Mucosa of descending colon (tissue), 3 donors: ENCODE results near the gene DAZAP2. TPM values are rescaled to one million over a fixed set of nuclear protein-coding genes. Genes with fewer than 3 reads are reported as not detected.

ENCODE experiments used
- ATAC-seq: fragments of 200-7000 bp; cut with Tn5 transposase; one replicate; pipeline ENCODE4 v1.9.1; 2020; ENCODE audit warnings: mild to moderate bottlenecking, moderate library complexity
- DNase-seq, 3 donors: peaks; one replicate each; pipeline ENCODE4 v3.0.0-alpha.2; 2020
- H3K36me3 ChIP-seq: fragments of 200-600 bp; one replicate; pipeline ENCODE4 v1.8.0; 2021; ENCODE audit warnings: low read depth, mild to moderate bottlenecking
- H3K4me1 ChIP-seq: fragments of 200-600 bp; one replicate; pipeline ENCODE4 v1.8.0; 2021; ENCODE audit warnings: low read depth, mild to moderate bottlenecking
- H3K4me3 ChIP-seq: fragments of 200-600 bp; one replicate; pipeline ENCODE4 v1.8.0; 2021; ENCODE audit warnings: mild to moderate bottlenecking
- H3K9me3 ChIP-seq: fragments of 200-600 bp; one replicate; pipeline ENCODE4 v1.8.0; 2021; ENCODE audit warnings: mild to moderate bottlenecking
- intact Hi-C, 2 donors: fragments of 100-400 bp; cut with DNase I in 1 of 2; cut with micrococcal nuclease in 1 of 2; formaldehyde crosslinking; loops; one replicate each; pipeline versions ENCODE4 v1.11.0 to v1.11.1; 2022; cut with DNase I, micrococcal nuclease
- long read RNA-seq, 2 donors: library from polyadenylated mRNA; unstranded; transcript quantifications; one replicate each; pipeline ENCODE4 v2.0.0, GENCODE V29; 2019 to 2021
- total RNA-seq, 3 donors: library from RNA; stranded (reverse); fragmentation: NEBNext Ultra II Directional in 2 of 3; extraction: Animal tissue kit (Norgen Biotek cat#: 25700) in 2 of 3; gene quantifications; one replicate each; pipeline versions ENCODE4 v1.2.1 to v1.2.4, GENCODE V29; 2021 to 2023
- TF ChIP-seq, protein P1 (sequence below): fragments of 200-600 bp; IDR thresholded peaks from one replicate; pipeline ENCODE4 v1.8.0; 2022; ENCODE audit warnings: antibody characterized with exemption, mild to moderate bottlenecking
- donor health status: DM: no; HTN: no; CAD: no; lungs with moderate emphysema.
- donor health status: DM: no; HTN: no; CAD: no.
- donor health status: DM: no; HTN: yes; CAD: no.

DAZAP2 gene
- total RNA-seq: 100 to 1,000 TPM; 211 to 334 (median 329) TPM
- long read RNA-seq, donor 1, transcript DAZAP2-201 (4 exons, 2,598 nt): major isoform, 213 of 244 reads
- long read RNA-seq, donor 1, partial matches to known transcripts: 13 of 244 reads
- long read RNA-seq, donor 1, other reads (novel, unspliced or antisense): 9 of 244 reads
- long read RNA-seq, donor 2, transcript DAZAP2-201 (4 exons, 2,598 nt): major isoform, 92 of 127 reads
- long read RNA-seq, donor 2, partial matches to known transcripts: 3 of 127 reads
- long read RNA-seq, donor 2, other reads (novel, unspliced or antisense): 25 of 127 reads

DNA sequence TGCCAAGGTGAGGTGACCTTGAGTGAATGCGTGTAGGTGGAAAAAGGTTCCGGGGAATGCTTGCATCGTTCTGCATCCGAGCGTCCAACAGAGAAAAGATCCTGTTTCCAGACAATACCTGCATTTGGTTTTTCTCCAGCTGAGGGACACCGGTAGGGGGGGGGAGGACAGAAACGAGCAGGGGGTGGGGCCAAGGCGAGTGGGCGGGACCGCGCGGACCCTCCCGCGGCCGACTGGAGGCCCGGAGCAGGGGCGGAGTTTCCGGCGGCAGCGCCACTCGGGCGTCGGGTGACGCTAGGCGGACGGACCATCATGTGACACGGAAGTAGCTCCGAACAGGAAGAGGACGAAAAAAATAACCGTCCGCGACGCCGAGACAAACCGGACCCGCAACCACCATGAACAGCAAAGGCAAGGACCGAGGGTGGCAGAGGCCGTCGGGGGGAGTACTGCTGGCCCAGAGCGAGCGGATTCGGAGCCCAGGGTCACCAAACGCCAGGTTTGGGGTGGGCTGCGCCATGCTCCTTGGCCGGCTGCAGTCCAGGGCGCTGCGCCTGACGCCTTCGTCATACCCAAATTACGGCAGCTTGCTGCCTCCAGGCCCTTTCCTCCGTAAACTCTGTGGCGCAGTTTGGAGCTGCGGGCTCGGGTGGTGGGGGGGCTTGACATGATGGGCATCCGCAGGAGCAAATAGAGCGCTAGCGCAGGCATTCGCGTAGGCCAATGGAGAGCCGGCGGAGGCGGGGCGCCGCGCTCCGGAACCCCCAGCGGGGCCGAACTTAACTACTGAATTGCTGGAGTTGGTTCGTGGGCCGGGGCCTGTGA, at the start of gene DAZAP2:
Gene DAZAP2, plus strand, starts transcription at position 317 of the 825 bp plus-strand sequence. Its CDS starts 82 bp downstream, at position 399.
- intact Hi-C loops: no loop called here
- Histone ChIP-seq H3K4me1 (peaks cover 15% of the 10 kb centered on the region), H3K36me3 (peaks cover 7% of the 10 kb centered on the region), H3K4me3 (peak within 1 kb of the TSS; percentile 100), H3K9me3 (no peaks in the 10 kb centered on the region)
- ATAC-seq (peak; percentile 97), DNase-seq (peak; percentile 98 to 99 (median 98))
- TF ChIP-seq, protein P1, sequence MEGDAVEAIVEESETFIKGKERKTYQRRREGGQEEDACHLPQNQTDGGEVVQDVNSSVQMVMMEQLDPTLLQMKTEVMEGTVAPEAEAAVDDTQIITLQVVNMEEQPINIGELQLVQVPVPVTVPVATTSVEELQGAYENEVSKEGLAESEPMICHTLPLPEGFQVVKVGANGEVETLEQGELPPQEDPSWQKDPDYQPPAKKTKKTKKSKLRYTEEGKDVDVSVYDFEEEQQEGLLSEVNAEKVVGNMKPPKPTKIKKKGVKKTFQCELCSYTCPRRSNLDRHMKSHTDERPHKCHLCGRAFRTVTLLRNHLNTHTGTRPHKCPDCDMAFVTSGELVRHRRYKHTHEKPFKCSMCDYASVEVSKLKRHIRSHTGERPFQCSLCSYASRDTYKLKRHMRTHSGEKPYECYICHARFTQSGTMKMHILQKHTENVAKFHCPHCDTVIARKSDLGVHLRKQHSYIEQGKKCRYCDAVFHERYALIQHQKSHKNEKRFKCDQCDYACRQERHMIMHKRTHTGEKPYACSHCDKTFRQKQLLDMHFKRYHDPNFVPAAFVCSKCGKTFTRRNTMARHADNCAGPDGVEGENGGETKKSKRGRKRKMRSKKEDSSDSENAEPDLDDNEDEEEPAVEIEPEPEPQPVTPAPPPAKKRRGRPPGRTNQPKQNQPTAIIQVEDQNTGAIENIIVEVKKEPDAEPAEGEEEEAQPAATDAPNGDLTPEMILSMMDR: no peak

DNA sequence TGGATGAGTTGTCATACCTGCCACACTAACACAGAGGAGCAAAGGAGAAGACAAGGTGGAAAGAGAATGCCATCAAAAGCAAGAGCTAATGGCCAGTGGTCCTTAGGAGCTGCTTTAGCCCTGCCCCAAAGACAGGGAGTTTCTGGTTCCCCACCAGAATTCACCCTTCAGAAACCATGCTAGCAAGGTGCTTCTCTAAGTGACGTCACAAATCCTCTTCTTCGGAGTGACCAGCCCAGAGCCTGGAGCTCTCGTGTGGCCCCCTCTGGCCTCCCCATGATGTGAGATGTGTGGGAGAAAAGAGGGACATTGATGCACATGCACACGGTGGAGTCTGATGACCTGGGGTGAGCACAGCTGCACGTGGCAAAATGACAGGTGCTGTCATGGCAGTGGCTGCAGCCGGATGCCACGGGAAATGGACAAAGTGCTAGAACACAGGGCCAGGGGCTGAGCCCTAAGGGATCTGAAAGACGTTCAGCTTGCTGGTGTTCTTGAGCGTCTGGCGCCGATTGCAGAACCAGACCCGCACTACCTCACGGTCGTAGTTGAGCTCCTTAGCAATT, 48.8 kb upstream of the DAZAP2 start:
- no peak overlapping the region for H3K4me3 ChIP-seq
- no peaks in the 10 kb centered on the region for H3K9me3 ChIP-seq
- TF ChIP-seq, protein P1: no peak
- intact Hi-C loops: no loop called here
- DNase-seq: no peak
- ATAC-seq: no peak
- no peaks in the 10 kb centered on the region for H3K36me3 ChIP-seq
- H3K4me1 ChIP-seq: no peaks in the 10 kb centered on the region

- H3K9me3 ChIP-seq: no peaks in the 10 kb centered on the region
- no peak overlapping the region for H3K4me3 ChIP-seq
- TF ChIP-seq, protein P1: no peak
- no peak for ATAC-seq
- H3K36me3 ChIP-seq: no peaks in the 10 kb centered on the region
- intact Hi-C loops: no loop called here
- DNase-seq: no peak
- H3K4me1 ChIP-seq: no peaks in the 10 kb centered on the region
Observed at GRCh38 chr12:51190820-51191219, 47.8 kb upstream of the DAZAP2 start.

- intact Hi-C loops: no loop called here
- TF ChIP-seq, protein P1: no peak
- ATAC-seq (no peak), DNase-seq (no peak)
- no peaks in the 10 kb centered on the region for H3K9me3 ChIP-seq
- H3K4me3 ChIP-seq: no peak overlapping the region
- no peaks in the 10 kb centered on the region for H3K36me3 ChIP-seq
- H3K4me1 ChIP-seq: no peaks in the 10 kb centered on the region
Observed at GRCh38 chr12:51191516-51192283, 46.9 kb upstream of the DAZAP2 start.

GRCh38 chr12:51192284-51192671, 46.3 kb upstream of the DAZAP2 start:
- H3K9me3 ChIP-seq: no peaks in the 10 kb centered on the region
- H3K4me3 ChIP-seq: no peak overlapping the region
- no peaks in the 10 kb centered on the region for H3K4me1 ChIP-seq
- intact Hi-C loops: no loop called here
- DNase-seq: no peak
- no peak for ATAC-seq
- TF ChIP-seq, protein P1: no peak
- H3K36me3 ChIP-seq: no peaks in the 10 kb centered on the region
